Peyer's patch (tissue), 4 donors: ENCODE measurements around the gene MYBPC1.

Experiments used
- CTCF ChIP-seq, 6 experiments: fragments of 450-650 bp in 4 of 6; fragments of 200-600 bp in 2 of 6; sonication (generic) in 1 of 6; IDR thresholded peaks; one replicate each; pipeline ENCODE4 v1.5.1; 2017 to 2019; ENCODE audit warnings: antibody characterized with exemption in 6 of 6, mild to moderate bottlenecking in 3 of 6, moderate library complexity in 1 of 6
- POLR2A ChIP-seq, 2 donors: fragments of 450-650 bp; IDR thresholded peaks; one replicate each; pipeline ENCODE4 v1.5.1; 2017; ENCODE audit warnings: antibody characterized with exemption in 2 of 2, mild to moderate bottlenecking in 2 of 2, moderate library complexity in 2 of 2

GRCh38 chr12:101655393-101655792 lies 60.6 kb downstream of the MYBPC1 start:
- TF ChIP-seq POLR2A (IDR thresholded peaks at IDR 0.05) (no peak), CTCF (IDR thresholded peaks at IDR 0.05) (no peak)
